NCI-H187 treated with DMSO at 0.1 percent for 48 hours (cell line): Measurements from ENCODE around the gene MRNIP.
"Not testable (repeated sequence)": the region's sequence is repeated elsewhere in the genome, so short reads cannot be mapped to it uniquely, and the experiment has no call there.

Source experiments
- DNase-seq: peaks from one replicate; lab custom pipeline; 2025; lab: John Stamatoyannopoulos, UW

The MRNIP gene

GRCh38 chr5:179871533-179871932 lies 12.9 kb upstream of the MRNIP start:
- not testable (repeated sequence) for DNase-seq

GRCh38 chr5:179870952-179871351 lies 12.3 kb upstream of the MRNIP start:
- DNase-seq: no peak

GRCh38 chr5:179870403-179870903 lies 11.8 kb upstream of the MRNIP start:
- DNase-seq: no peak

- DNase-seq: no peak
Measured at GRCh38 chr5:179869641-179870402, 11.2 kb upstream of the MRNIP start.

GRCh38 chr5:179869101-179869500 lies 10.5 kb upstream of the MRNIP start:
- DNase-seq: no peak

GRCh38 chr5:179868541-179868940 lies 9.9 kb upstream of the MRNIP start:
- DNase-seq: no peak

- DNase-seq: no peak
Measured at GRCh38 chr5:179867476-179867875, 8.9 kb upstream of the MRNIP start.

- DNase-seq: no peak
Measured at GRCh38 chr5:179867079-179867465, 8.5 kb upstream of the MRNIP start.

- DNase-seq: no peak
Measured at GRCh38 chr5:179866241-179867078, 7.8 kb upstream of the MRNIP start.

- no peak for DNase-seq
Measured at GRCh38 chr5:179865491-179866240, 7.0 kb upstream of the MRNIP start.

GRCh38 chr5:179864686-179865085 lies 6.1 kb upstream of the MRNIP start:
- no peak for DNase-seq

GRCh38 chr5:179863449-179864085 lies 5.0 kb upstream of the MRNIP start:
- DNase-seq: no peak

- DNase-seq: no peak
Measured at GRCh38 chr5:179862891-179863290, 4.3 kb upstream of the MRNIP start.

GRCh38 chr5:179862296-179862695 lies 3.7 kb upstream of the MRNIP start:
- DNase-seq: no peak

GRCh38 chr5:179860301-179860700 lies 1.7 kb upstream of the MRNIP start:
- no peak for DNase-seq

GRCh38 chr5:179858241-179858585 lies 404 bp downstream of the MRNIP start:
- peak; percentile 3 for DNase-seq

- no peak for DNase-seq
Measured at GRCh38 chr5:179854356-179854755, 4.3 kb downstream of the MRNIP start.

- no peak for DNase-seq
Measured at GRCh38 chr5:179852993-179853547, 5.5 kb downstream of the MRNIP start.

- DNase-seq: no peak
Measured at GRCh38 chr5:179841621-179842020, 17.0 kb downstream of the MRNIP start.

GRCh38 chr5:179840766-179841165 lies 17.9 kb downstream of the MRNIP start:
- no peak for DNase-seq

GRCh38 chr5:179840321-179840720 lies 18.3 kb downstream of the MRNIP start:
- DNase-seq: no peak
